ENCODE measurements around the gene SLC15A2.

The SLC15A2 gene

GRCh38 chr3:121988146-121988545 lies 93.9 kb downstream of the SLC15A2 start:
- FAIRE-seq, result no peak

- FAIRE-seq, result no peak
Measured at GRCh38 chr3:121989943-121990342, 95.7 kb downstream of the SLC15A2 start.

DNA sequence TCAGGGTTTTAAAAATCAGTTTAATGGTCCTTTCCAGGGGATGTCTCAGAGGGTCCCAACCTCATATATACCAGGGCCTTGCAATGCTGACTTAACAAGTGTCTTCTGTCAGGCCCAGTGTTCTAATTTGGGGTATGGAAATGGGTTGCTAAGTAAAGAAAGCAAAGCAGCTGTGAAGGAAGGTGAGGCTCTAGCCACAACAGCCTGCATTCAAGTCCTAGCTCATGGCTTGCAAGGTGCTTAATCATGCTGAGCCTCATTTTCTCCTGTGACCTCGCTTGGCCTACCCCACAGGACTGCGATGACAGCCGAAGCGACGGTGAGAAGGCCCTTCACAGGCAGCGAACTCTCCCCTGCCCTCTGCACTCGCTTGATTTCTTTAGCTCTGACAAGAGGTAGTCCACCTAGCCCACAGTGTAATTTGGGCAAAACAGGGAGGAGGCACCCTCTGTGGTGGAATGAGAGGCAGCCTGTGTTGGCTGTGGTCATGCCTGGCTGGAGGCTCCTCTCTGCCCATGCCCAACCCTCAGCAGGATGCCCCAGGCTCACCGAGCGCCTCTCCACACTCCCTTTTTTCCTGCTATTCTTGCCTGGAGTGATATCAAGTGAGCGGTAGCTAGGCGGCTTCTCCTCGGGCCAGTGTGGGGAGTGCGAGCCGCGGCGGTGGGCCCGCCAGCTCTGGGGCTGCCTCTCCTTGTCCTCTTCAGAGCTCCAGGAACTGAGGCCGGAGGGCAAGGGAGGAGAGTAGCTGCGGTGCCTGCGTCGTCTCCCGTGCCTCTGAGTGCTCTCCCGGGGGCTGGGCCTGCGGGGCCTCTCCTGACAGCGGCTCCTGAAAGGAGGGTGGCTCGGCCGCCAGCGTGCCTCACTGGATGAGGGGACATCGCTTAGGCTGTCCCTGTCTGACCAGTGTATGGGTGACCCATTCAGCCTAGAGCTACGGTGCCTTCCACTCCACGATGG lies 98.7 kb downstream of the SLC15A2 start:
- no peak for FAIRE-seq
